HepG2 (cell line): ENCODE results near the gene NUDT16. TPM values are rescaled to one million over a fixed set of nuclear protein-coding genes. Genes with fewer than 3 reads are reported as not detected.

Experiments
- ATAC-seq: fragments of 200-7000 bp; cut with Tn5 transposase; 3 replicates; pipeline ENCODE4 v1.9.1; 2020; ENCODE audit warnings: mild to moderate bottlenecking, moderate library complexity
- BruUV-seq: library from RNA; stranded (reverse); fragments of 400-500 nt; replicated peaks from 2 replicates; lab custom pipeline; 2021; lab: Mats Ljungman, UMichigan
- CTCF ChIA-PET: fragments of 300-600 bp; formaldehyde crosslinking; extraction: SDS; loops from one replicate; lab custom pipeline; 2021; ENCODE audit warnings: low total read pairs, inconsistent platforms, low intra/inter-chr PET ratio; lab: Yijun Ruan, JAX
- POLR2A ChIA-PET: fragments of 350-600 bp; sonication (Branson Sonifier 250); formaldehyde crosslinking; loops from one replicate; lab custom pipeline; 2020; ENCODE audit warnings: antibody characterized with exemption, inconsistent platforms; lab: Yijun Ruan, JAX
- DNase-seq: peaks from one replicate; pipeline ENCODE4 v3.0.0-alpha.2; 2015; ENCODE audit warnings: low spot score
- FAIRE-seq: peaks from 3 replicates; lab custom pipeline; 2011; peaks lifted over from hg19 to GRCh38; lab: Jason Lieb, UNC
- H2AFZ ChIP-seq: one replicate; pipeline ENCODE4 v1.6.1; 2011; ENCODE audit warnings: low read length, inconsistent platforms
- H3K27ac ChIP-seq: fragments of 300-600 bp; 3 replicates; pipeline ENCODE4 v1.8.0; 2011; ENCODE audit warnings: mixed run types, mild to moderate bottlenecking, mixed read lengths, low read length, inconsistent platforms; ENCODE audit not compliant: insufficient read depth; ENCODE audit errors: extremely low read length
- H3K27me3 ChIP-seq, 2 experiments: fragments of 200-600 bp in 1 of 2; 2 replicates in 1 of 2; 3 replicates in 1 of 2; pipeline versions ENCODE4 v1.6.0 to v1.8.0; 2011; ENCODE audit warnings: low read length in 2 of 2, mild to moderate bottlenecking in 2 of 2, moderate library complexity in 2 of 2, inconsistent platforms in 1 of 2; ENCODE audit not compliant: insufficient read depth in 2 of 2, control insufficient read depth in 1 of 2
- H3K36me3 ChIP-seq, 2 experiments: fragments of 200-600 bp in 1 of 2; replicated peaks in 1 of 2; 2 replicates in 1 of 2; 3 replicates in 1 of 2; pipeline versions ENCODE4 v1.5.1 to v1.8.0; 2011; ENCODE audit warnings: low read length in 2 of 2, inconsistent platforms in 1 of 2; ENCODE audit not compliant: insufficient read depth in 2 of 2, control insufficient read depth in 1 of 2
- H3K4me1 ChIP-seq: 2 replicates; pipeline ENCODE4 v1.5.1; 2012; ENCODE audit warnings: low read length, inconsistent platforms; ENCODE audit not compliant: insufficient read depth
- H3K4me2 ChIP-seq: 2 replicates; pipeline ENCODE4 v1.6.0; 2011; ENCODE audit warnings: low read depth, low read length, inconsistent platforms
- H3K4me3 ChIP-seq, 3 experiments: fragments of 200-600 bp in 1 of 3; sonication (generic), shearing (Covaris generic) in 1 of 3; replicated peaks in 1 of 3; 2 replicates each; pipeline ENCODE4 v1.5.1; 2011 to 2016; ENCODE audit warnings: low read length in 3 of 3, inconsistent platforms in 2 of 3, low read depth in 2 of 3, mild to moderate bottlenecking in 2 of 3, control low read depth in 1 of 3, mixed read lengths in 1 of 3; ENCODE audit not compliant: insufficient read depth in 1 of 3
- H3K79me2 ChIP-seq: one replicate; pipeline ENCODE4 v1.6.1; 2011; ENCODE audit warnings: low read length, inconsistent platforms; ENCODE audit not compliant: insufficient read depth
- H3K9ac ChIP-seq: 2 replicates; pipeline ENCODE4 v1.6.0; 2011; ENCODE audit warnings: mild to moderate bottlenecking, low read depth, low read length, inconsistent platforms; ENCODE audit not compliant: insufficient read depth
- H3K9me3 ChIP-seq: 2 replicates; pipeline ENCODE4 v1.5.1; 2012; ENCODE audit warnings: mild to moderate bottlenecking, low read length
- H4K20me1 ChIP-seq: 2 replicates; pipeline ENCODE4 v1.6.0; 2011; ENCODE audit warnings: inconsistent platforms, mild to moderate bottlenecking, low read length, moderate library complexity; ENCODE audit not compliant: insufficient read depth
- CCDC6 ChIP-seq: sonication (generic); formaldehyde crosslinking; IDR thresholded peaks from 2 replicates; pipeline ENCODE4 v1.8.1; 2022; ENCODE audit warnings: mild to moderate bottlenecking, missing genetic modification reagents, moderate library complexity
- FOSL1 ChIP-seq: sonication (generic); formaldehyde crosslinking; IDR thresholded peaks from 2 replicates; pipeline ENCODE4 v1.9.0; 2021; ENCODE audit warnings: missing genetic modification reagents, borderline replicate concordance
- GABPA ChIP-seq, 2 experiments: IDR thresholded peaks; 2 replicates each; pipeline ENCODE4 v1.6.1; 2011 to 2016; ENCODE audit warnings: low read depth in 2 of 2, low read length in 1 of 2, missing biosample characterization in 1 of 2, missing genetic modification characterization in 1 of 2
- TRIM22 ChIP-seq: fragments of 450-650 bp; IDR thresholded peaks from 2 replicates; pipeline ENCODE4 v1.6.1; 2017
- ZBTB14 ChIP-seq: sonication (generic); formaldehyde crosslinking; IDR thresholded peaks from 2 replicates; pipeline ENCODE4 v1.4.0; 2020; ENCODE audit warnings: missing genetic modification reagents
- ZNF891 ChIP-seq: sonication (generic); formaldehyde crosslinking; IDR thresholded peaks from 2 replicates; pipeline ENCODE4 v1.5.0; 2020; ENCODE audit warnings: mild to moderate bottlenecking, missing genetic modification reagents
- WGBS: methylation state at CpG from one replicate; pipeline ENCODE4 v1.1.6; 2017; ENCODE audit warnings: low lambda C conversion rate; 5-methylcytosine and 5-hydroxymethylcytosine counted together
- in situ Hi-C: cut with HindIII; loops from 2 replicates; pipeline ENCODE4 v1.10.0; 2017; ENCODE audit warnings: low pct_unique_long_range_greater_than_20kb; ENCODE audit not compliant: extremely low pct_ligation_motif_present
- intact Hi-C: fragments of 100-400 bp; cut with micrococcal nuclease; formaldehyde crosslinking; loops from one replicate; pipeline ENCODE4 v1.10.0; 2022; ENCODE audit not compliant: unreplicated experiment
- polyA plus RNA-seq, 8 experiments: library from polyadenylated mRNA; depleted of rRNA in 3 of 8; stranded (reverse) in 7 of 8; unstranded in 1 of 8; fragments of >200 nt; fragmentation: Illumina TruSeq in 4 of 8; extraction: Trizol in 4 of 8; gene quantifications; 2 replicates each; pipeline versions ENCODE4 v1.2.1 to v1.2.3, GENCODE V29; 2011 to 2016; ENCODE audit warnings: low read depth in 4 of 8, missing spikeins in 1 of 8, mixed read lengths in 1 of 8; ENCODE audit not compliant: insufficient read depth in 1 of 8
- total RNA-seq, 5 experiments: library from RNA; depleted of rRNA; stranded (reverse); fragments of >200 nt; fragmentation: Illumina TruSeq; extraction: Trizol; gene quantifications; 2 replicates each; pipeline ENCODE4 v1.2.3, GENCODE V29; 2016; ENCODE audit warnings: low read depth in 1 of 5

NUDT16 gene
- total and polyA plus RNA-seq, 2 of the 13 experiments (the other 11 are each of a cell fraction or from before 2014, with no cell fraction given): 5.4 to 14.8 TPM

GRCh38 chr3:131402391-131403039 is 20.9 kb downstream of the NUDT16 start:
- POLR2A ChIA-PET: no interaction called here
- no peak overlapping the region for H3K4me2 ChIP-seq
- H3K79me2 ChIP-seq: no peaks in the 10 kb centered on the region
- no peaks in the 10 kb centered on the region for H3K4me1 ChIP-seq
- TF ChIP-seq GABPA (IDR thresholded peaks at IDR 0.05; ENCODE audit: low read depth, low read length): no peak
- no peak for TF ChIP-seq GABPA (CRISPR knock-in tag; IDR thresholded peaks at IDR 0.05; ENCODE audit: low read depth)
- no peak for TF ChIP-seq CCDC6 (CRISPR knock-in tag)
- TF ChIP-seq, all 625 proteins: peak for 0
- H3K27me3 ChIP-seq: peaks cover 0 to 8% of the 10 kb centered on the region in 2 experiments; a peak in 1 of 5 replicates
- H2AFZ ChIP-seq: no peak overlapping the region
- no peak overlapping the region for H3K4me3 ChIP-seq
- ATAC-seq: no peak
- intact Hi-C loops: no loop called here
- in situ Hi-C loops: no loop called here
- BruUV-seq: no TSS peak
- H3K9me3 ChIP-seq: no peaks in the 10 kb centered on the region; the same call in 1 of the 2 replicates
- no peak for DNase-seq
- CTCF ChIA-PET: no interaction called here
- no peak overlapping the region for H3K27ac ChIP-seq
- WGBS: 28% methylated on average over 6 of the region's 6 CpGs
- no peaks in the 10 kb centered on the region for H4K20me1 ChIP-seq
- no peak for FAIRE-seq
- H3K36me3 ChIP-seq: no peaks in the 10 kb centered on the region
- no peak overlapping the region for H3K9ac ChIP-seq

GRCh38 chr3:131403216-131403895 is 21.8 kb downstream of the NUDT16 start:
- DNase-seq (no peak), FAIRE-seq (no peak), ATAC-seq (no peak)
- H3K9ac ChIP-seq: no peak overlapping the region
- H2AFZ ChIP-seq: no peak overlapping the region
- H3K27me3 ChIP-seq: peaks cover 0 to 8% of the 10 kb centered on the region in 2 experiments; a peak in 1 of 5 replicates
- 33% methylated on average over 3 of the region's 3 CpGs for WGBS
- no peaks in the 10 kb centered on the region for H4K20me1 ChIP-seq
- CTCF ChIA-PET: no interaction called here
- H3K27ac ChIP-seq: no peak overlapping the region
- H3K4me1 ChIP-seq: no peaks in the 10 kb centered on the region
- no peak overlapping the region for H3K4me2 ChIP-seq
- intact Hi-C loops: no loop called here
- no TSS peak for BruUV-seq
- H3K4me3 ChIP-seq: no peak overlapping the region
- TF ChIP-seq ZNF891 (CRISPR knock-in tag) (no peak), TRIM22 (no peak), ZBTB14 (CRISPR knock-in tag) (no peak), FOSL1 (CRISPR knock-in tag) (no peak)
- POLR2A ChIA-PET: no interaction called here
- H3K79me2 ChIP-seq: no peaks in the 10 kb centered on the region
- no peaks in the 10 kb centered on the region; the same call in 1 of the 2 replicates for H3K9me3 ChIP-seq
- in situ Hi-C loops: no loop called here
- no peaks in the 10 kb centered on the region for H3K36me3 ChIP-seq
